Memory B cell (primary cell): ENCODE data around the gene TSPEAR.
"Not testable (repeated sequence)": the region's sequence is repeated elsewhere in the genome, so short reads cannot be mapped to it uniquely, and the experiment has no call there.

Source experiments
- ATAC-seq: fragments of 150-1000 bp; cut with Tn5 transposase; 2 replicates; pipeline ENCODE4 v1.10.0; 2021; ENCODE audit warnings: low read depth, mild to moderate bottlenecking, moderate library complexity
- DNase-seq, 2 donors: peaks; one replicate each; pipeline ENCODE4 v3.0.0; 2022; ENCODE audit warnings: low spot score in 2 of 2
- H3K27ac Mint-ChIP-seq: one replicate; pipeline ENCODE4 v1.8.0; 2022; ENCODE audit warnings: mild to moderate bottlenecking, moderate library complexity, mixed read lengths
- H3K27me3 Mint-ChIP-seq: one replicate; pipeline ENCODE4 v1.8.0; 2022; ENCODE audit warnings: mixed read lengths
- H3K36me3 Mint-ChIP-seq: one replicate; pipeline ENCODE4 v1.8.0; 2022; ENCODE audit warnings: mild to moderate bottlenecking, mixed read lengths
- H3K4me1 Mint-ChIP-seq: one replicate; pipeline ENCODE4 v1.8.0; 2022; ENCODE audit warnings: mixed read lengths
- H3K4me3 Mint-ChIP-seq: one replicate; pipeline ENCODE4 v1.8.0; 2022; ENCODE audit warnings: mild to moderate bottlenecking, moderate library complexity, mixed read lengths
- H3K9me3 Mint-ChIP-seq: one replicate; pipeline ENCODE4 v1.8.0; 2022; ENCODE audit warnings: mixed read lengths

The TSPEAR gene

DNA sequence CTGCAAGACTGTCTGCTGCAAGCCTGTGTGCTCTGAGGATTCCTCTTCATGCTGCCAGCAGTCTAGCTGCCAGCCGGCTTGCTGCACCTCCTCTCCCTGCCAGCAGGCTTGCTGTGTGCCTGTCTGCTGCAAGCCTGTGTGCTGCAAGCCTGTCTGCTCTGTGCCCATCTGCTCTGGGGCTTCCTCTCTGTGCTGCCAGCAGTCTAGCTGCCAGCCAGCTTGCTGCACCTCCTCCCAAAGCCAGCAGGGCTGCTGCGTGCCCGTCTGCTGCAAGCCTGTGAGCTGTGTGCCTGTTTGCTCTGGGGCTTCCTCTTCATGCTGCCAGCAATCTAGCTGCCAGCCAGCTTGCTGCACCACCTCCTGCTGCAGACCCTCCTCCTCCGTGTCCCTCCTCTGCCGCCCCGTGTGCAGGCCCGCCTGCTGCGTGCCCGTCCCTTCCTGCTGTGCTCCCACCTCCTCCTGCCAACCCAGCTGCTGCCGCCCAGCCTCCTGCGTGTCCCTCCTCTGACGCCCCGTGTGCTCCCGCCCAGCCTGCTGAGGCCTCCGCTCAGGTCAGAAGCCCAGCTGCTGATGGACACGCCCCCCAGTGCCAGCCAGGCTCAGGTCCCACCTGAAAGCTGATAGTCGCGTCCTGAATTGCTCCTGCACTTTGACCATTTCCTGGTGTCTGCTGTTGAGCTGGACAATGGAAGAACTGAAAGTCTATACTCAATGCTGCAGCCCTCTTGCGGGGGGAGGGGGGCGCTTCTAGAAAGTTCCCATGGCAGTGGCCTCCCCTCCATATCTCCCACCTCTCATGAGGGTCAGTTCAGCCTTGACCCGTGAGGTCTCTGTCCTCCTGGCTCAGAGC, 136.7 kb downstream of the TSPEAR start:
- ATAC-seq, result no peak
- DNase-seq, result no peak
- Mint-ChIP-seq H3K27me3 (peaks cover 24% of the 10 kb centered on the region), H3K4me1 (peaks cover 2% of the 10 kb centered on the region), H3K9me3 (peaks cover 11% of the 10 kb centered on the region), H3K27ac (no peak overlapping the region), H3K4me3 (no peak overlapping the region), H3K36me3 (peaks cover 7% of the 10 kb centered on the region)

GRCh38 chr21:44573630-44574456, 137.5 kb downstream of the TSPEAR start, which contains the start of gene KRTAP10-4:
Gene KRTAP10-4 (plus strand): TSS chr21:44573729. CDS start chr21:44573759, 30 bp downstream.
- H3K9me3 Mint-ChIP-seq, ATAC-seq, H3K4me1 Mint-ChIP-seq, H3K36me3 Mint-ChIP-seq, DNase-seq, H3K27ac Mint-ChIP-seq, H3K4me3 Mint-ChIP-seq: not testable (repeated sequence)
- H3K27me3 Mint-ChIP-seq, result peaks cover 22% of the 10 kb centered on the region

DNA sequence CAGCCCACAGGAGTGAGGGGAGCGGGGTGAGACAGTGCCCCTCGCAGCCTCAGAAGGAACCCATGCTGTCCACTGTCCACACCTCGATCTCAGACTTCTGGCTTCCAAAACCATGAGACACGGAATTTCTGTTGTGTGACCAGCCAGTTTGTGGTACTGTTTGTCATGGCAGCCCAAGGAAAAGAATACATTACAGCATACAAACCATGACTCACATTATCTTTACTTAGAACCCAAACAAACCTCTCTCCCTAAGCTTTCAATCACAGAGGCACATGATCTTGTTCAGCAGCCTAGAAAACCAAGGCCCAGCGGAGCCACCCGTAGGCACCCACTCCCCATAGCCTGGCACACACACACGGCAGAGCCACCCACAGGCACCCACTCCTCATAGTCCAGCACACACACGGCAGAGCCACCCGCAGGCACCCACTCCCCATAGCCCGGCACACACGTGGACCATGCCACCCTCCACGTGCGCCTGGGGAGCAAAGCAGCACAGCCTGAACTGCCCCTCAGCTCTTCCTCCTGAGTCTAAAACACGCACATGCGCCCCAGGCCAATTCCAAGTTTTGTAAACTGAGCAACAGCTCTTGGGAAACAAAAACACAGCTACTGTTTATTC, 138.3 kb downstream of the TSPEAR start:
- H3K36me3 Mint-ChIP-seq, result peaks cover 3% of the 10 kb centered on the region
- peaks cover 2% of the 10 kb centered on the region for H3K4me1 Mint-ChIP-seq
- H3K4me3 Mint-ChIP-seq, result no peak overlapping the region
- DNase-seq, result no peak
- H3K27ac Mint-ChIP-seq, result no peak overlapping the region
- no peak for ATAC-seq
- peaks cover 22% of the 10 kb centered on the region for H3K27me3 Mint-ChIP-seq
- peaks cover 9% of the 10 kb centered on the region for H3K9me3 Mint-ChIP-seq

- no peak overlapping the region for H3K27ac Mint-ChIP-seq
- peaks cover 3% of the 10 kb centered on the region for H3K36me3 Mint-ChIP-seq
- H3K4me1 Mint-ChIP-seq, result peaks cover 8% of the 10 kb centered on the region
- peaks cover 5% of the 10 kb centered on the region for H3K9me3 Mint-ChIP-seq
- no peak overlapping the region for H3K4me3 Mint-ChIP-seq
- no peak for DNase-seq
- no peak for ATAC-seq
- H3K27me3 Mint-ChIP-seq, result peaks cover 19% of the 10 kb centered on the region
These were observed 139.3 kb downstream of the TSPEAR start for GRCh38 chr21:44571844-44572782.

GRCh38 chr21:44571296-44571695, 140.1 kb downstream of the TSPEAR start:
- Mint-ChIP-seq H3K4me1 (peaks cover 9% of the 10 kb centered on the region), H3K9me3 (peaks cover 2% of the 10 kb centered on the region), H3K4me3 (no peak overlapping the region), H3K36me3 (peaks cover 1% of the 10 kb centered on the region), H3K27me3 (peaks cover 19% of the 10 kb centered on the region), H3K27ac (no peak overlapping the region)
- no peak for DNase-seq
- ATAC-seq, result no peak

DNA sequence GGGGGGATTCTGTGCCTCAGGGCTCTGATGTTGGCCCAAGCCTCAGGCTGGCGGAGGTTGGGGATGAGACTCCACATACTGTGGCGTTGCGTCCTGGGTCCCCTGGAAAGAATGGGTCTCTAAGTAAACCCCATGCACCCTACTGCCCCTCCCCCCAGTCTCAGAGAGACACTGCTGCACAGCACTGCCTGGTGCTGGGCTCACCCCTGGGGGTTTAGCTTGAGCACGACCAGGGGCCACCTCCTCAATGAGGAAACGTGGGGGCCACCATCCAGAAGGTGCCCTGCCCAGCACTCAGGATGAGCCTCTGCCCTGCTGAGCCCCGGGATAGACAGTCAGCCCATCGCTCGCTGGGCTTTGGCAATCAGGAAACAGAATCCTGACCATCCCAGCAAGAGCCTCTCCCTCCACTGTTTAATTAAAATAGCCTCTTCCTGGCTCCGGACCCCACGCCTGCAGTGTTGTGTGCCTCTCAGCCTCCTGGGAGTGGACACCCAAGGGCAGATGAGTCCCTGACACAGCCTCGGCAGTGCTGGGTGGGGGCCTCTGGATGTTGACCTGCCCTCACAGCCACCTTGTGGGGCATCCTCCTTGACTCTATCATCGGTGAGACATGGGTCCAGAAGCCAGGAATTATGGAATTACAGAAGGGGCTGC, 141.4 kb downstream of the TSPEAR start:
- Mint-ChIP-seq H3K36me3 (peaks cover 1% of the 10 kb centered on the region), H3K27ac (no peak overlapping the region), H3K9me3 (peaks cover 2% of the 10 kb centered on the region), H3K27me3 (peaks cover 15% of the 10 kb centered on the region), H3K4me1 (peaks cover 13% of the 10 kb centered on the region), H3K4me3 (no peak overlapping the region)
- no peak for DNase-seq
- ATAC-seq, result no peak

DNA sequence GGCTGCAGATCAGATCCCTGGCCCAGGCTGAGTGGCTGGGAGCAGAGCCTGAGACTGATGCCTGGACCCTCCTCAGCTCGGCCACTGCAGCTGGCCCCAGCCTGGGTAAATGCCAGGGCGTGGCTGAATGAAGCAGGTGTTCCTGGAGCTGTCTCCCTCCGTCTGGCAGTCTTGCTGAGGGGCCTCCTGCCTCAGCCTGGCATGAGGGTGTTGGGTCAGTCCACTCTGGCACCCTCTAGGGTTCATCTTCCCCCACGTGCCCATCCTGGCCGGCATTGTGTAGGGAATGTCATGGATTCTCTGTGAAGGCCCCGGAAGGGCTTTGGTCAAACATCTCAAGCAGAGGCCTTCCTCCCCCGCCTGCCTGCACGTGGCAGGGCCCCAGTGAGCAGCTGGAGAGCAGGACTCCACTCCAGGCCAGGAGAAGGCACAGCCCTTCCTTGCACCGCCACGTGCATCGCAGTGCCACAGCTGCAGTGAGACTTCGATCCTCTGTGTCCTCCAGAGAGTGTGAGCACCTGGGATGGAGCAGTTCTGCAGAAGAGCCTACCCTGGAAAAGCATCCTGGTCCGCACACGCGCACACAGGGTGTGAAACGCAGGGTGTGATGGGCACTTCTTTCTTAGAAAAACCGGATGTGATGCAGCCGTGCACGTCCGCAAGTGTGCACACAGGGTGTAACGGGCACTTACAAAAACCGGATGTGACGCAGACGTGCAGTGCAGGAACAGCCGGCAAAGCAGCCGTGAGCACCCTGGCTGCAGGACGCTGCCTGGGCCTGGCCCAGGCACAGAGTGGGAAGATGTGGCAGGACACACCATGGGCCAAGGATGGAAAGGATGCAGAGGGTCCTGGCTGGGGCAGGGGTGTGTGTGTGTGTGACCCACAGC, 142.5 kb downstream of the TSPEAR start:
- H3K27ac Mint-ChIP-seq, result peak overlapping the region; percentile 43
- peaks cover 1% of the 10 kb centered on the region for H3K36me3 Mint-ChIP-seq
- no peak overlapping the region for H3K4me3 Mint-ChIP-seq

GRCh38 chr21:44568261-44568660, 143.1 kb downstream of the TSPEAR start:
- Mint-ChIP-seq H3K27ac (no peak overlapping the region), H3K4me1 (peaks cover 15% of the 10 kb centered on the region), H3K27me3 (peaks cover 8% of the 10 kb centered on the region), H3K9me3 (peaks cover 3% of the 10 kb centered on the region), H3K4me3 (no peak overlapping the region), H3K36me3 (peaks cover 1% of the 10 kb centered on the region)
- no peak for ATAC-seq
- no peak for DNase-seq

More for the DNA sequence above, 142.5 kb downstream of the TSPEAR start:
- ATAC-seq (no peak), DNase-seq (no peak)
- Mint-ChIP-seq H3K9me3 (peaks cover 2% of the 10 kb centered on the region), H3K27me3 (peaks cover 8% of the 10 kb centered on the region), H3K4me1 (peaks cover 15% of the 10 kb centered on the region)

DNA sequence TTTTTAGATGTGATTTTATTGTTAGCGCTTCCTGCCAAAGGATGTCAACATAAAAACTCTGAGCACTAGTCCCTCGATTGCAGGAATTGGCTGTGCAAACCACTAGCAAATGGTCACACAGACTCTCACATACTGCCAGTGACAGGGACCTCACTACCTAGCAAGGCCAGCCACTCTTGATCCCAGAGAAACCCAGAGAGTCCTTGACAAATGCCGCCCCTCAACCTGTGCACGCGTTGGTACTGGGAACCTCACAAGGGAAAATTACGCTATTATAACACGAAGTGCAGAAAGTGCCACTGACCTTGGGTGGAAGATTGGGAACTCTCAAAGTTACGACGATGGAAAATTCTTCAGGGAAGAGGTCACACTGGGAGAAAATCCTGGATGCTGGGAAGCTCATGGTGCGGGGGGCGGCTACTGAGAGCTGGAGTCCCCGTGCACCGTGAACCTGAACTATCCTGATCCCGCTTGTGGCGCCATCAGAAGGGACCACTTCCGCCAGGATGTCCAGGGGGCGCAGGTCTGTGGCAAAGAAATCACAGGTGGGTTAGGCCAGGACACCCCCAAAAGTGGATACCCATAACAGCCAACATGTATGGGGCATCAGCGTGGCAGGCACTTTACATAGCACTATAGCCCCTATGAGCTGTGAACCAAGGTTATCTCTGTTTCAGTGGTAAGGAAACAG, 143.7 kb downstream of the TSPEAR start:
- peaks cover 15% of the 10 kb centered on the region for H3K4me1 Mint-ChIP-seq
- H3K36me3 Mint-ChIP-seq, result peaks cover 3% of the 10 kb centered on the region
- DNase-seq (no peak), ATAC-seq (no peak)
- H3K4me3 Mint-ChIP-seq, result no peak overlapping the region
- peaks cover 7% of the 10 kb centered on the region for H3K9me3 Mint-ChIP-seq
- peak overlapping the region; percentile 64 for H3K27ac Mint-ChIP-seq
- H3K27me3 Mint-ChIP-seq, result peaks cover 8% of the 10 kb centered on the region

DNA sequence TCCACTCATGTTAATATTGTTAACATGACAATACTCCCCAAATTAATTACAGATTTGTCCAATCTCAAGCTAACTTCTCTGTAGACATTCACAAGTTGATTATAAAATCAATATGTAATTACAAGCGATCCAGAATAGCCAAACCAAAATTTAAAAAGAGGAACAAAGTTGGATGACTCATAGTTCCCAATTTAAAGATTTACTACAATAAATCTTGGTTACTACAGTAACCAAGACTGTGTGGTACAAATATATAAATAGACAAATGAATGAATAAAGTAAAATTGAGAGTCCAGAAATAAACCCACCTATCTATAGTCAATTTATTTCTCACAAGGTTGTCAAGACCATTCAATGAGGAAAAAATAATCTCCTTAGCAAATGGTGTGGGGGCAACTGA, 145.0 kb downstream of the TSPEAR start:
- H3K9me3 Mint-ChIP-seq, result peaks cover 13% of the 10 kb centered on the region
- peaks cover 6% of the 10 kb centered on the region for H3K36me3 Mint-ChIP-seq
- H3K27me3 Mint-ChIP-seq, result peaks cover 1% of the 10 kb centered on the region
- H3K27ac Mint-ChIP-seq, result peak overlapping the region; percentile 64
- ATAC-seq (peak; percentile 72), DNase-seq (no peak)
- H3K4me3 Mint-ChIP-seq, result no peak overlapping the region
- H3K4me1 Mint-ChIP-seq, result peaks cover 20% of the 10 kb centered on the region

- H3K36me3 Mint-ChIP-seq, result peaks cover 8% of the 10 kb centered on the region
- H3K4me3 Mint-ChIP-seq, result peak overlapping the region; percentile 30
- H3K27ac Mint-ChIP-seq, result peak overlapping the region; percentile 90
- H3K9me3 Mint-ChIP-seq, result peaks cover 20% of the 10 kb centered on the region
- H3K27me3 Mint-ChIP-seq, result peaks cover 1% of the 10 kb centered on the region
- H3K4me1 Mint-ChIP-seq, result peaks cover 22% of the 10 kb centered on the region
- ATAC-seq (peak; percentile 69), DNase-seq (peak in 1 of 2 donors; percentile 8)
These were observed 146.3 kb downstream of the TSPEAR start for GRCh38 chr21:44564886-44565598.
